Loucy (cell line): Measurements from ENCODE around the gene EXOG.

Source experiments
- H2AFZ ChIP-seq: fragments of 200-600 bp; sonication (generic); 2 replicates; pipeline ENCODE4 v1.6.0; 2016; ENCODE audit warnings: antibody characterized with exemption, mild to moderate bottlenecking, low read length, moderate library complexity
- H3F3A ChIP-seq: fragments of 200-600 bp; 2 replicates; pipeline ENCODE4 v1.6.0; 2016; ENCODE audit warnings: antibody characterized with exemption, low read depth, mild to moderate bottlenecking
- H3K27me3 ChIP-seq: fragments of 200-600 bp; sonication (generic); 2 replicates; pipeline ENCODE4 v1.6.1; 2014; ENCODE audit warnings: low read length, mild to moderate bottlenecking; ENCODE audit not compliant: insufficient read depth, poor library complexity, severe bottlenecking
- H3K36me3 ChIP-seq: fragments of 200-600 bp; sonication (generic); 2 replicates; pipeline ENCODE4 v1.6.1; 2016; ENCODE audit warnings: low read length; ENCODE audit not compliant: insufficient read depth
- H3K4me1 ChIP-seq: fragments of 200-600 bp; sonication (generic); 2 replicates; pipeline ENCODE4 v1.5.1; 2014; ENCODE audit warnings: low read length, mild to moderate bottlenecking; ENCODE audit not compliant: insufficient read depth, poor library complexity, severe bottlenecking
- H3K4me2 ChIP-seq: fragments of 200-600 bp; sonication (generic); 2 replicates; pipeline ENCODE4 v1.6.0; 2014; ENCODE audit warnings: antibody characterized with exemption, low read length, low read depth, mild to moderate bottlenecking; ENCODE audit not compliant: poor library complexity, severe bottlenecking
- H3K4me3 ChIP-seq: fragments of 200-600 bp; sonication (generic); 2 replicates; pipeline ENCODE4 v1.5.1; 2014; ENCODE audit warnings: low read length, mild to moderate bottlenecking, mixed read lengths; ENCODE audit not compliant: poor library complexity, severe bottlenecking
- H3K79me2 ChIP-seq: fragments of 200-600 bp; sonication (generic); 2 replicates; pipeline ENCODE4 v1.6.1; 2014; ENCODE audit warnings: low read length; ENCODE audit not compliant: insufficient read depth
- H3K9ac ChIP-seq: fragments of 200-600 bp; sonication (generic); 2 replicates; pipeline ENCODE4 v1.6.0; 2014; ENCODE audit warnings: mild to moderate bottlenecking, low read depth, low read length, moderate library complexity; ENCODE audit not compliant: poor library complexity, severe bottlenecking
- H3K9me2 ChIP-seq: fragments of 200-600 bp; sonication (generic); replicated peaks from 2 replicates; pipeline ENCODE4 v1.6.1; 2016; ENCODE audit warnings: low read depth, low read length, mixed read lengths
- H3K9me3 ChIP-seq: fragments of 200-600 bp; sonication (generic); 2 replicates; pipeline ENCODE4 v1.6.1; 2014; ENCODE audit warnings: mild to moderate bottlenecking, antibody characterized with exemption, low read length, low read depth; ENCODE audit not compliant: insufficient read depth
- H4K20me1 ChIP-seq: fragments of 200-600 bp; sonication (generic); 2 replicates; pipeline ENCODE4 v1.6.0; 2014; ENCODE audit warnings: antibody characterized with exemption, low read length, mild to moderate bottlenecking; ENCODE audit not compliant: insufficient read depth, poor library complexity, severe bottlenecking
- EZH2phosphoT487 ChIP-seq: fragments of 200-600 bp; IDR thresholded peaks from 2 replicates; pipeline ENCODE4 v1.6.1; 2018; ENCODE audit warnings: antibody characterized with exemption, mild to moderate bottlenecking, moderate library complexity, borderline replicate concordance
- TF ChIP-seq, protein P1 (sequence below): fragments of 200-600 bp; sonication (generic); conservative IDR thresholded peaks from 2 replicates; pipeline ENCODE4 v1.5.1; 2014; ENCODE audit warnings: mild to moderate bottlenecking, antibody characterized with exemption, low read length

EXOG gene

GRCh38 chr3:38515367-38515766 is 19.2 kb downstream of the EXOG start:
- no peak overlapping the region for H3K4me2 ChIP-seq
- no peak overlapping the region for H2AFZ ChIP-seq
- H3K27me3 ChIP-seq: no peaks in the 10 kb centered on the region
- no peaks in the 10 kb centered on the region for H3K9me2 ChIP-seq
- H3K9me3 ChIP-seq: no peaks in the 10 kb centered on the region
- no peaks in the 10 kb centered on the region for H4K20me1 ChIP-seq
- H3K9ac ChIP-seq: no peak overlapping the region
- TF ChIP-seq EZH2phosphoT487: no peak
- TF ChIP-seq, protein P1, sequence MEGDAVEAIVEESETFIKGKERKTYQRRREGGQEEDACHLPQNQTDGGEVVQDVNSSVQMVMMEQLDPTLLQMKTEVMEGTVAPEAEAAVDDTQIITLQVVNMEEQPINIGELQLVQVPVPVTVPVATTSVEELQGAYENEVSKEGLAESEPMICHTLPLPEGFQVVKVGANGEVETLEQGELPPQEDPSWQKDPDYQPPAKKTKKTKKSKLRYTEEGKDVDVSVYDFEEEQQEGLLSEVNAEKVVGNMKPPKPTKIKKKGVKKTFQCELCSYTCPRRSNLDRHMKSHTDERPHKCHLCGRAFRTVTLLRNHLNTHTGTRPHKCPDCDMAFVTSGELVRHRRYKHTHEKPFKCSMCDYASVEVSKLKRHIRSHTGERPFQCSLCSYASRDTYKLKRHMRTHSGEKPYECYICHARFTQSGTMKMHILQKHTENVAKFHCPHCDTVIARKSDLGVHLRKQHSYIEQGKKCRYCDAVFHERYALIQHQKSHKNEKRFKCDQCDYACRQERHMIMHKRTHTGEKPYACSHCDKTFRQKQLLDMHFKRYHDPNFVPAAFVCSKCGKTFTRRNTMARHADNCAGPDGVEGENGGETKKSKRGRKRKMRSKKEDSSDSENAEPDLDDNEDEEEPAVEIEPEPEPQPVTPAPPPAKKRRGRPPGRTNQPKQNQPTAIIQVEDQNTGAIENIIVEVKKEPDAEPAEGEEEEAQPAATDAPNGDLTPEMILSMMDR: no peak
- H3K4me3 ChIP-seq: no peak overlapping the region
- no peaks in the 10 kb centered on the region for H3F3A ChIP-seq
- no peaks in the 10 kb centered on the region for H3K4me1 ChIP-seq
- no peaks in the 10 kb centered on the region for H3K79me2 ChIP-seq
- peaks cover 22% of the 10 kb centered on the region; the same call in 1 of the 2 replicates for H3K36me3 ChIP-seq

GRCh38 chr3:38516669-38517068 is 20.5 kb downstream of the EXOG start:
- Histone ChIP-seq H3K36me3 (peaks cover 17% of the 10 kb centered on the region; the same call in 1 of the 2 replicates), H2AFZ (no peak overlapping the region), H3K4me3 (no peak overlapping the region), H3K27me3 (no peaks in the 10 kb centered on the region), H3K4me1 (no peaks in the 10 kb centered on the region), H3K79me2 (no peaks in the 10 kb centered on the region), H3F3A (no peaks in the 10 kb centered on the region), H3K9me2 (no peaks in the 10 kb centered on the region), H3K4me2 (no peak overlapping the region), H3K9me3 (no peaks in the 10 kb centered on the region), H4K20me1 (no peaks in the 10 kb centered on the region), H3K9ac (no peak overlapping the region)
- TF ChIP-seq, protein P1: no peak
- TF ChIP-seq EZH2phosphoT487: no peak

GRCh38 chr3:38519000-38519399 is 22.9 kb downstream of the EXOG start:
- Histone ChIP-seq H2AFZ (no peak overlapping the region), H3K79me2 (no peaks in the 10 kb centered on the region), H4K20me1 (no peaks in the 10 kb centered on the region), H3K9me2 (no peaks in the 10 kb centered on the region), H3K4me2 (no peak overlapping the region), H3K36me3 (peaks cover 21% of the 10 kb centered on the region; the same call in 1 of the 2 replicates), H3F3A (no peaks in the 10 kb centered on the region), H3K9ac (no peak overlapping the region), H3K4me3 (no peak overlapping the region), H3K27me3 (no peaks in the 10 kb centered on the region), H3K9me3 (no peaks in the 10 kb centered on the region), H3K4me1 (no peaks in the 10 kb centered on the region)
- TF ChIP-seq, protein P1: no peak
- TF ChIP-seq EZH2phosphoT487: no peak
